Fibroblast of pulmonary artery (primary cell): ENCODE results near the gene BRMS1.

Experiments
- DNase-seq: peaks from one replicate; pipeline ENCODE4 v3.0.0-alpha.2; 2010; ENCODE audit warnings: low read depth
- H3K4me3 ChIP-seq: replicated peaks from 2 replicates; pipeline ENCODE4 v1.5.1; 2011; ENCODE audit warnings: low read depth, mild to moderate bottlenecking, control low read depth, low read length, moderate library complexity
- TF ChIP-seq, protein P1 (sequence below): IDR thresholded peaks from 2 replicates; pipeline ENCODE4 v1.5.1; 2011; ENCODE audit warnings: mild to moderate bottlenecking, control low read depth, low read length, inconsistent platforms; ENCODE audit errors: missing control alignments

BRMS1 gene

DNA sequence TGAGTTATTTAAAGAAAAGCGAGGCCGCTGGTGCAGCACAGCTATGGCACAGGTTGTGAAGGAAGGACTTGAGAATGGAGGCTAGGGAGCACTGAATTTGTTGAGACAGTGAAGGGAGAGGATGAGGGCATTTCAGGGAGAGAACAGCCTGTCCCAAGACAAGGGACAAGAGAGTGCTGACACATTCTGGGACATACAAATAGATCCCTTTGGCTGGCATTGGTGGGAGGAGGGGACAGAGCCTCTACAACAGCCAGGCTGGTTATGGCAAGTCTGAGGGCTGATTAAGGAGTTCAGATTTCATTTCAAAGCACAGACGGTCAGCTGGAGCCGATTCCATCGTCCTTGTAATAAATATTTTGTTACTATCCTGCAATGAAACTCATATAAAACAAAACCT, 28.4 kb upstream of the BRMS1 start:
- no peak overlapping the region for H3K4me3 ChIP-seq
- TF ChIP-seq, protein P1, sequence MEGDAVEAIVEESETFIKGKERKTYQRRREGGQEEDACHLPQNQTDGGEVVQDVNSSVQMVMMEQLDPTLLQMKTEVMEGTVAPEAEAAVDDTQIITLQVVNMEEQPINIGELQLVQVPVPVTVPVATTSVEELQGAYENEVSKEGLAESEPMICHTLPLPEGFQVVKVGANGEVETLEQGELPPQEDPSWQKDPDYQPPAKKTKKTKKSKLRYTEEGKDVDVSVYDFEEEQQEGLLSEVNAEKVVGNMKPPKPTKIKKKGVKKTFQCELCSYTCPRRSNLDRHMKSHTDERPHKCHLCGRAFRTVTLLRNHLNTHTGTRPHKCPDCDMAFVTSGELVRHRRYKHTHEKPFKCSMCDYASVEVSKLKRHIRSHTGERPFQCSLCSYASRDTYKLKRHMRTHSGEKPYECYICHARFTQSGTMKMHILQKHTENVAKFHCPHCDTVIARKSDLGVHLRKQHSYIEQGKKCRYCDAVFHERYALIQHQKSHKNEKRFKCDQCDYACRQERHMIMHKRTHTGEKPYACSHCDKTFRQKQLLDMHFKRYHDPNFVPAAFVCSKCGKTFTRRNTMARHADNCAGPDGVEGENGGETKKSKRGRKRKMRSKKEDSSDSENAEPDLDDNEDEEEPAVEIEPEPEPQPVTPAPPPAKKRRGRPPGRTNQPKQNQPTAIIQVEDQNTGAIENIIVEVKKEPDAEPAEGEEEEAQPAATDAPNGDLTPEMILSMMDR = no peak
- no peak for DNase-seq

- no peak for DNase-seq
Measured at GRCh38 chr11:66371627-66372415, 26.9 kb upstream of the BRMS1 start, which contains the start of gene SLC29A2. Gene SLC29A2, minus strand, starts transcription at chr11:66371760. Its CDS starts 169 bp downstream, at chr11:66371591.

DNA sequence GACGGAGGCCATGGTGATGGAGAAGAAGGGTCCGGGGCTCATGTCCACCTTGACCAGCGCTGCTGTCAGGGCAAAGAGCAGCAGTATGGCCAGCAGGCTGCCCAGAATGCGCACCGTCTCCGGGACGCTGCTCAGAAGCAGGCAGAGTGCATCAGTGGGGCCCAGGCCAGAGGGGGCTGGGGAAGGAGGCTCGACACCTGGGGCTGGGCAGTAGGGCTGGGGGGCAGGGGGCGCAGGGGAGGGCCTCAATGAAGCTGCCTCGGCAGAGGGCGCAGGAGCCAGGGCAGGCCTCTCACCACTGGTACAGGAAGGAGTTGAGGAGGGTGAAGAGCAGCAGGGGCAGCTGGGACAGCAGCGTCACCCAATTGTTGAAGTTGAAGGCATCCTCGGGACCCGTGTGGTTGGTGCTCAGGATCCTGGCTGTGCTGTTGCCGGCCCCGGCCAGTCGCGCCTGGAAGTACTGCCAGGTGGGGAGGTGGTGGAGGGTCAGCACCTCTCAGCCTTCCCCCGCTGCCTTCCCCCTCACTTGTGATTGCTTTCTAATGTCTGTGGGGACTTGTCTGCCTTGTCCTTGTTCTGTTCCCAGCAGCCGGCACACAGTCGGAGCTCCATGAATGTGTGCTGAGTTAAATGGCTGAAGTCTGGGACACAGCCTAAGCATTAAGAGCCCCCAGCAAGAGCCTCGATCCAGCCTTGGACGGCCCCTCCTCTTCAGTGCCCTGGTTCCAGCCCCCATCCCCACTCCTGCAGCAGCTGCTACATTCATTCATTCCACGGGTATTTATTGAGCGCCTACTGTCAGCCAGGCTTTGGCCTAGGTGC, 24.4 kb upstream of the BRMS1 start:
- no peak overlapping the region for H3K4me3 ChIP-seq
- no peak for DNase-seq
- TF ChIP-seq, protein P1 = no peak

More at GRCh38 chr11:66371627-66372415, 26.9 kb upstream of the BRMS1 start, which contains the start of gene SLC29A2:
- peak within 1 kb of the TSS; percentile 56 for H3K4me3 ChIP-seq
- TF ChIP-seq, protein P1 = no peak

- no peak overlapping the region for H3K4me3 ChIP-seq
- TF ChIP-seq, protein P1 = no peak
- DNase-seq = no peak
Measured at GRCh38 chr11:66368484-66368883, 23.6 kb upstream of the BRMS1 start.

- no peak for DNase-seq
- H3K4me3 ChIP-seq = no peak overlapping the region
- TF ChIP-seq, protein P1 = no peak
Measured at GRCh38 chr11:66367561-66368312, 22.8 kb upstream of the BRMS1 start.

GRCh38 chr11:66366844-66367477, 22.1 kb upstream of the BRMS1 start:
- no peak for DNase-seq
- no peak overlapping the region for H3K4me3 ChIP-seq
- TF ChIP-seq, protein P1 = no peak
